ENCODE results near the gene CORO2B.

Gene CORO2B

DNA sequence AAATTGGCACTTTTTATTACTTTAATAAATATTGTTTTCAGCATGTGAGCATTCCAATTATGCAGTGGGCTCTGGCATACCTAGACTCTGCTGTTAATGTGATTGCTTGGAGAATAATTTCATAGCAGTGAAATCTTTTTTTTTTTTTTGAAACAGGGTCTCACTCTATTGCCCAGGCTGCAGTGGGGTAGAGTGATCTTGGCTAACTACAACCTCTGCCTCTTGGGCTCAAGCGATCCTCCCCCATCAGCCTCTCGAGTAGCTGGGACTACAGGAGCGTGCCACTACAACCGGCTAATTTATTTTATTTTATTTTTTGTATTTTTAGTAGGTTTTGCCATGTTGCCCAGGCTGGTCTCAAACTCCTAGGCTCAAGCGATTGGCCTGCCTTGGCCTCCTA is 14.6 kb upstream of the CORO2B start:
- H3K4me2 ChIP-seq (ENCODE audit: insufficient read depth, low read length) = no peak overlapping the region
- no peak overlapping the region for H2AFZ ChIP-seq (ENCODE audit: low read depth, low read length)
- H4K20me1 ChIP-seq (ENCODE audit: insufficient read depth, low read length) = no peaks in the 10 kb centered on the region; the same call in 1 of the 2 replicates
- peaks cover 9% of the 10 kb centered on the region for H3K4me1 ChIP-seq (ENCODE audit: insufficient read depth, low read length)
- peaks cover 8% of the 10 kb centered on the region for H3K27me3 ChIP-seq (ENCODE audit: insufficient read depth, low read length, poor library complexity)
- H3K4me3 ChIP-seq (ENCODE audit: low read depth in 1 of 2, low read length in 2 of 2) = no peak overlapping the region
- no peaks in the 10 kb centered on the region for H3K9me3 ChIP-seq (ENCODE audit: insufficient read depth, low read length, severe bottlenecking)
- ATAC-seq (ENCODE audit: insufficient read depth, low read depth) (no peak), DNase-seq (no peak)
- H3K79me2 ChIP-seq (ENCODE audit: insufficient read depth, low read length) = no peaks in the 10 kb centered on the region
- H3K36me3 ChIP-seq (ENCODE audit: insufficient read depth, low read length) = no peaks in the 10 kb centered on the region
- no peak for TF ChIP-seq EZH2 (IDR thresholded peaks at IDR 0.05; ENCODE audit: borderline replicate concordance, low read depth, low read length, severe bottlenecking)
- TF ChIP-seq, protein P1, sequence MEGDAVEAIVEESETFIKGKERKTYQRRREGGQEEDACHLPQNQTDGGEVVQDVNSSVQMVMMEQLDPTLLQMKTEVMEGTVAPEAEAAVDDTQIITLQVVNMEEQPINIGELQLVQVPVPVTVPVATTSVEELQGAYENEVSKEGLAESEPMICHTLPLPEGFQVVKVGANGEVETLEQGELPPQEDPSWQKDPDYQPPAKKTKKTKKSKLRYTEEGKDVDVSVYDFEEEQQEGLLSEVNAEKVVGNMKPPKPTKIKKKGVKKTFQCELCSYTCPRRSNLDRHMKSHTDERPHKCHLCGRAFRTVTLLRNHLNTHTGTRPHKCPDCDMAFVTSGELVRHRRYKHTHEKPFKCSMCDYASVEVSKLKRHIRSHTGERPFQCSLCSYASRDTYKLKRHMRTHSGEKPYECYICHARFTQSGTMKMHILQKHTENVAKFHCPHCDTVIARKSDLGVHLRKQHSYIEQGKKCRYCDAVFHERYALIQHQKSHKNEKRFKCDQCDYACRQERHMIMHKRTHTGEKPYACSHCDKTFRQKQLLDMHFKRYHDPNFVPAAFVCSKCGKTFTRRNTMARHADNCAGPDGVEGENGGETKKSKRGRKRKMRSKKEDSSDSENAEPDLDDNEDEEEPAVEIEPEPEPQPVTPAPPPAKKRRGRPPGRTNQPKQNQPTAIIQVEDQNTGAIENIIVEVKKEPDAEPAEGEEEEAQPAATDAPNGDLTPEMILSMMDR (IDR thresholded peaks at IDR 0.05; ENCODE audit: borderline replicate concordance, extremely low read depth, low read length, poor library complexity, severe bottlenecking) = no peak
- no peak overlapping the region for H3K9ac ChIP-seq (ENCODE audit: low read depth, low read length)
- H3K27ac ChIP-seq (ENCODE audit: low read length) = no peak overlapping the region

DNA sequence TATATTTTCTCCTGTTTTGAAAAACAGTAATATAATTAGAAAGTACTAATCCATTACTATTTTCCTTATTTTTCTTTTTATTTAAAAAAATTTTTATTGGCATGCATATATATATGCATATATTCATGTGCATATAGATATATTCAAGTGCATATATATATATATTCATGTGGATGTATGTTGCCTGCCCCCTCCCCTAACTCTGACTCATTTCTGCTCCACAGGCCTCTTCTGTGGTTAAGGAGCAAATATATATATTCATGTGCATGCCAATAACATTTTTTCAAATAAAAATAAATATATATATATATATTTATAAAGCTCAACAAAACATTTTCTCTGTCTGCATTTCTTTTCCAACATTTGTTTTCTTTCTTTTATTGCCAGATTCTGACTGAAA is 13.6 kb upstream of the CORO2B start:
- no peak overlapping the region for H3K9ac ChIP-seq (ENCODE audit: low read depth, low read length)
- H3K4me3 ChIP-seq (ENCODE audit: low read depth in 1 of 2, low read length in 2 of 2) = no peak overlapping the region
- no peak for ATAC-seq (ENCODE audit: insufficient read depth, low read depth)
- H3K4me2 ChIP-seq (ENCODE audit: insufficient read depth, low read length) = no peak overlapping the region
- H3K27me3 ChIP-seq (ENCODE audit: insufficient read depth, low read length, poor library complexity) = peaks cover 2% of the 10 kb centered on the region
- H3K4me1 ChIP-seq (ENCODE audit: insufficient read depth, low read length) = no peaks in the 10 kb centered on the region
- H3K36me3 ChIP-seq (ENCODE audit: insufficient read depth, low read length) = no peaks in the 10 kb centered on the region
- H4K20me1 ChIP-seq (ENCODE audit: insufficient read depth, low read length) = no peaks in the 10 kb centered on the region; the same call in 1 of the 2 replicates
- DNase-seq = no peak
- no peaks in the 10 kb centered on the region for H3K9me3 ChIP-seq (ENCODE audit: insufficient read depth, low read length, severe bottlenecking)
- no peak overlapping the region for H3K27ac ChIP-seq (ENCODE audit: low read length)
- no peaks in the 10 kb centered on the region for H3K79me2 ChIP-seq (ENCODE audit: insufficient read depth, low read length)
- no peak for TF ChIP-seq EZH2 (IDR thresholded peaks at IDR 0.05; ENCODE audit: borderline replicate concordance, low read depth, low read length, severe bottlenecking)
- TF ChIP-seq, protein P1 (IDR thresholded peaks at IDR 0.05; ENCODE audit: borderline replicate concordance, extremely low read depth, low read length, poor library complexity, severe bottlenecking) = no peak
- H2AFZ ChIP-seq (ENCODE audit: low read depth, low read length) = no peak overlapping the region

DNA sequence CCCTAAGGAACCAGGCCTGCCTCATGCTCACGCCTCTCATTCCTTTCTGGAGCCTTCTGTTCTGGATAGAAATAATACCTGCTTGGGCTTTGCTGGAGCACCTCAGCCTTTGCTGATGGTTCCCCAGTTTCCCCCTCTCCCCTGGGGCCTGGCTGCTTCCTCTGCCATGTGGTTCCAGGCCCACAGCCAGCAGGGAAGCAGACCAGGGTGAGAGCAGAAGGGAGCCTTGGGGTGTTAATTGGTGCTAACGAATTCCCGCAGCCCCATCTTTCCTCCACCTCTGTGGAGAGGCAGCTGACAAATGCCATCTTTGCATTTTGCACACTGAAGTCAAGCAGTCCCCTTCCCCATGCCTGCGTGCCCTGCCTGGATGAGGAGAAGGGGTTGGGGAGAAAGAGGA is 13.1 kb upstream of the CORO2B start:
- ATAC-seq (ENCODE audit: insufficient read depth, low read depth) (no peak), DNase-seq (no peak)
- TF ChIP-seq, protein P1 (IDR thresholded peaks at IDR 0.05; ENCODE audit: borderline replicate concordance, extremely low read depth, low read length, poor library complexity, severe bottlenecking) = no peak
- H3K27ac ChIP-seq (ENCODE audit: low read length) = no peak overlapping the region
- H3K9me3 ChIP-seq (ENCODE audit: insufficient read depth, low read length, severe bottlenecking) = no peaks in the 10 kb centered on the region
- H3K4me2 ChIP-seq (ENCODE audit: insufficient read depth, low read length) = no peak overlapping the region
- H3K4me3 ChIP-seq (ENCODE audit: low read depth in 1 of 2, low read length in 2 of 2) = no peak overlapping the region
- no peaks in the 10 kb centered on the region for H3K4me1 ChIP-seq (ENCODE audit: insufficient read depth, low read length)
- no peaks in the 10 kb centered on the region for H3K79me2 ChIP-seq (ENCODE audit: insufficient read depth, low read length)
- H3K9ac ChIP-seq (ENCODE audit: low read depth, low read length) = no peak overlapping the region
- no peak overlapping the region for H2AFZ ChIP-seq (ENCODE audit: low read depth, low read length)
- H3K36me3 ChIP-seq (ENCODE audit: insufficient read depth, low read length) = no peaks in the 10 kb centered on the region
- H3K27me3 ChIP-seq (ENCODE audit: insufficient read depth, low read length, poor library complexity) = peaks cover 2% of the 10 kb centered on the region
- H4K20me1 ChIP-seq (ENCODE audit: insufficient read depth, low read length) = no peaks in the 10 kb centered on the region; the same call in 1 of the 2 replicates

Measured in DND-41 (cell line).